BLaER1 treated with 17β-estradiol and CSF1 and Interleukin-3, amounts not matched to agents 10 nM and 100 nM (cell line): ENCODE measurements around the gene C2CD2.

Source experiments
- H3K27ac ChIP-seq, 11 experiments: shearing (Covaris generic); formaldehyde crosslinking; 2 replicates each; pipeline ENCODE4 v1.8.1; 2022
- H3K27me3 ChIP-seq, 11 experiments: shearing (Covaris generic); formaldehyde crosslinking; 2 replicates each; pipeline ENCODE4 v1.8.1; 2022
- H3K36me3 ChIP-seq, 11 experiments: shearing (Covaris generic); formaldehyde crosslinking; 2 replicates each; pipeline ENCODE4 v1.8.1; 2022
- H3K4me1 ChIP-seq, 10 experiments: shearing (Covaris generic); formaldehyde crosslinking; 2 replicates each; pipeline ENCODE4 v1.8.1; 2022
- H3K4me2 ChIP-seq, 11 experiments: shearing (Covaris generic); formaldehyde crosslinking; 2 replicates each; pipeline ENCODE4 v1.8.1; 2022
- H3K4me3 ChIP-seq, 10 experiments: shearing (Covaris generic); formaldehyde crosslinking; 2 replicates each; pipeline ENCODE4 v1.8.1; 2022
- H3K9ac ChIP-seq, 11 experiments: shearing (Covaris generic); formaldehyde crosslinking; 2 replicates each; pipeline ENCODE4 v1.8.1; 2022
- H3K9me3 ChIP-seq, 11 experiments: shearing (Covaris generic); formaldehyde crosslinking; replicated peaks in 1 of 11; 2 replicates each; pipeline ENCODE4 v1.8.1; 2022
- H4K20me1 ChIP-seq, 11 experiments: shearing (Covaris generic); formaldehyde crosslinking; 2 replicates each; pipeline ENCODE4 v1.8.1; 2022
- Cebpa-rat ChIP-seq, 11 experiments: shearing (Covaris generic); IDR thresholded peaks; 2 replicates each; pipeline ENCODE4 v1.8.1; 2022

C2CD2 gene

GRCh38 chr21:41871293-41872030 is 82.4 kb downstream of the C2CD2 start:
- TF ChIP-seq Cebpa-rat (IDR thresholded peaks at IDR 0.05) = no peak
- H3K27ac ChIP-seq = no peak overlapping the region
- no peak overlapping the region for H3K4me3 ChIP-seq
- H3K9me3 ChIP-seq = no peaks in the 10 kb centered on the region
- peaks cover 0 to 9% (median 0%) of the 10 kb centered on the region in 11 experiments; a peak in 3 of 22 replicates for H3K36me3 ChIP-seq
- no peaks in the 10 kb centered on the region for H3K27me3 ChIP-seq
- peak overlapping the region in 8 of 11 experiments; percentile 9 to 57 (median 36); a peak in 11 of 22 replicates for H3K4me2 ChIP-seq
- H4K20me1 ChIP-seq = peaks cover 0 to 74% (median 34%) of the 10 kb centered on the region in 11 experiments; a peak in 16 of 22 replicates
- H3K4me1 ChIP-seq = peaks cover 14 to 98% (median 84%) of the 10 kb centered on the region in 10 experiments
- no peak overlapping the region for H3K9ac ChIP-seq

DNA sequence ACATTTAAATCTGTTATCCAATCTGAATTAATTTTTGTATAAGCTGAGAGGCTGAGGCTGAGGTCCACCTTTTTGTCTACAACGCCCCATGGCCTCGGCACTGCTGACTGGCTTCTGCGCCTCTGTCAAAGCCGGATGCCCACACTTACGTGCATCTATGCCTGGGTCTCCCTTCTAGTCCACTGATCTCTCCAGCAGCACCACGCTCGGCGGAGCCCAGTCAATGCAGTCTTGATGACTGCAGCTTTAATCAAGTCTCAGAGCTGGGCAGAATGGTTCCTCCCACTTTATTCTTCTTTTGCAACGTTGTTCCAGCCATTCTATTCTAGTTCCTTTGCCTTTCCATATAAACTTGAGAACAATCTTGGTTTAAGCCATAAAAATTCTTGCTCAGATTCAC is 84.0 kb downstream of the C2CD2 start:
- Histone ChIP-seq H3K9ac (no peak overlapping the region), H3K9me3 (no peaks in the 10 kb centered on the region), H4K20me1 (peaks cover 0 to 82% (median 33%) of the 10 kb centered on the region in 11 experiments; a peak in 16 of 22 replicates), H3K27ac (no peak overlapping the region), H3K27me3 (no peaks in the 10 kb centered on the region), H3K4me1 (peaks cover 22 to 98% (median 83%) of the 10 kb centered on the region in 10 experiments), H3K4me2 (peak overlapping the region in 10 of 11 experiments; percentile 43 to 88 (median 66); a peak in 19 of 22 replicates), H3K4me3 (no peak overlapping the region), H3K36me3 (peaks cover 0 to 8% (median 0%) of the 10 kb centered on the region in 11 experiments; a peak in 3 of 22 replicates)
- no peak for TF ChIP-seq Cebpa-rat (IDR thresholded peaks at IDR 0.05)

DNA sequence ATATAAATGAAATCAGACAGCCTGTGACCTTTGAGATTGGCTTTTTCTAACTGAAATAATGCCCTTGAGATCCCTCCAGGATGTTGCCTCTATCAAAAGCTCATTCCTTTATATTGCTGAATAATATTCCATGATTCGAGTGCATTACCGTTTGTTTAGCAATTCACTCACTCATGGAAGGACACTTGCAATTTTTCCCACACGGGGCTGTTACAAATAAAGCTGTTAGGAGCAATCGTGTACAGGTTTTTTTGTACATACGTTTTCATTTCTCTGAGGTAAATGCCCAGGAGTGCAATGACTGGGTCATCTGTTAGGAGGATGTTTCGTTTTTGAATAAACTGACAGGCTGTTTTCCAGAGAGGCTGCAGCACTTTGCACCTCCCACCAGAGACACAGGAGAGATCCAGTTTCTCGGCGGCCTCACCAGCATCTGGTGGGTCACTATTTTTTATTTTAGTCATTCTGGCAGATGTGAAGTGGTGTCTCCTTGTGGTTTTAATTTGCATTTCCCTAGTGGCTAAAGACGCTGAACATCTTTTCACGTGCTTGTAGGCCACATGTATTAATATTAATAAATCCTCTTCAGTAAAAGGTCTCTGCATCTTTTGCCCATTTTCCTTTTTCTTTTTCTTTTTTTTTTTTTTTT is 85.6 kb downstream of the C2CD2 start:
- Histone ChIP-seq H3K9ac (peak overlapping the region in 3 of 11 experiments; percentile 22 to 32 (median 25); a peak in 2 of 22 replicates), H3K27ac (peak overlapping the region in 3 of 11 experiments; percentile 6 to 25 (median 13); a peak in 3 of 22 replicates), H3K27me3 (no peaks in the 10 kb centered on the region), H3K4me1 (peaks cover 25 to 98% (median 90%) of the 10 kb centered on the region in 10 experiments), H3K36me3 (0 out of 22 replicates have a peak, but pooled peaks cover 0 to 7% (median 0%) of the 10 kb centered on the region in 11 experiments), H3K4me3 (peak overlapping the region in 1 of 10 experiments; percentile 39; a peak in 2 of 20 replicates), H4K20me1 (peaks cover 0 to 73% (median 25%) of the 10 kb centered on the region in 11 experiments; a peak in 16 of 22 replicates), H3K4me2 (peak overlapping the region; percentile 43 to 88 (median 68)), H3K9me3 (no peaks in the 10 kb centered on the region)
- TF ChIP-seq Cebpa-rat (IDR thresholded peaks at IDR 0.05) = no peak

DNA sequence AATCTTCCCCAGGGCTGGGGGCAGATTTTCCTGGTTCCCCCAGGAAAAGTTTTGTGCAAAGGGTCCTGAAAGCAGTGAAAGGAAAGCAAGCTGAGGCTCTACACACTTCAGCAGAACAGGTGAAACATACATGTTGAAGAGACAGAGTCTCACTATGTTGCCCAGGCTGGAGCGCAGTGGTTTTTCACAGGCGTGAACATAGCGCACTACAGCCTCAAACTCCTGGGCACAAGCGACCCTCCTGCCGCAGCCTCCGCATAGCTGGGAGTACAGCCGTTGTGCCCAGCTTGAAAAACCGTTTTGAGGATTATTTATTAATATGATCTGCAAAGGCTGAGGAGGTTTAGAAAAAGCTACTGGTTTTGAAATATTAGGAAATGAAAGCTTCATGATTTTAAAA is 86.5 kb downstream of the C2CD2 start:
- H3K4me2 ChIP-seq = peak overlapping the region in 8 of 11 experiments; percentile 27 to 88 (median 68); a peak in 15 of 22 replicates
- peaks cover 33 to 99% (median 93%) of the 10 kb centered on the region in 10 experiments for H3K4me1 ChIP-seq
- no peaks in the 10 kb centered on the region for H3K27me3 ChIP-seq
- H3K9ac ChIP-seq = 0 out of 22 replicates have a peak overlapping the region, but pooled peaks of 1 of the 11 experiments have one; percentile 21
- H3K36me3 ChIP-seq = no peaks in the 10 kb centered on the region
- H3K27ac ChIP-seq = no peak overlapping the region
- H3K4me3 ChIP-seq = no peak overlapping the region
- peaks cover 0 to 70% (median 26%) of the 10 kb centered on the region in 11 experiments; a peak in 17 of 22 replicates for H4K20me1 ChIP-seq
- no peaks in the 10 kb centered on the region for H3K9me3 ChIP-seq
- TF ChIP-seq Cebpa-rat (IDR thresholded peaks at IDR 0.05) = no peak

DNA sequence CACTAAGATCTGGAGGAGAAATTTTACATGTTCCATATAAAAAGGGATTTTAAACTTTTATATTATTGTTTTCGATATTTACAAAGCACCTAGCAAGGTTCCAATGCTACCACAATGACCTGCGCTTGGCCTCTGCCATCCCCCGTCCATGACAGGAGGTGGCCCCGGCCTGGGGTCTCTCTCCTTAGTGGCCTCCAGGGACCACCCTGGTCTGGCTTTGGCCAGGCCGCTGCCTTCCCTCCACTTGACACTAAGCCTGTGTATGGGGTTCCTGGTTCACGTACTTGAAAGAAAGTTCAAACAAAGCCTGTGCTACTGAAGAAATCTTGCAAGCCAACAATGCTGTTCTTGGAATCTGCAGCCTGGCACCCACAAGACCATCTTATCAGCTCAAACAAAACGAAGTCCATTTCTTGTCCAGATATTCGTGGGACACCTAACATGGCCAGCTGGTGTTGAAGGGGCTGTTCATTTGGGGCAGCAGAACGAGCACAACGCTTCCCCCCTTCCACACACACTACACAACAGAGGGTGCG is 87.5 kb downstream of the C2CD2 start:
- Histone ChIP-seq H3K27ac (0 out of 22 replicates have a peak overlapping the region, but pooled peaks of 1 of the 11 experiments have one; percentile 19), H3K4me1 (peaks cover 42 to 100% (median 96%) of the 10 kb centered on the region in 10 experiments), H3K9me3 (no peaks in the 10 kb centered on the region), H3K4me2 (peak overlapping the region in 8 of 11 experiments; percentile 27 to 88 (median 68); a peak in 16 of 22 replicates), H3K4me3 (no peak overlapping the region), H3K36me3 (no peaks in the 10 kb centered on the region), H4K20me1 (peaks cover 0 to 79% (median 34%) of the 10 kb centered on the region in 11 experiments; a peak in 17 of 22 replicates), H3K9ac (0 out of 22 replicates have a peak overlapping the region, but pooled peaks of 1 of the 11 experiments have one; percentile 21), H3K27me3 (no peaks in the 10 kb centered on the region)
- TF ChIP-seq Cebpa-rat (IDR thresholded peaks at IDR 0.05) = no peak

DNA sequence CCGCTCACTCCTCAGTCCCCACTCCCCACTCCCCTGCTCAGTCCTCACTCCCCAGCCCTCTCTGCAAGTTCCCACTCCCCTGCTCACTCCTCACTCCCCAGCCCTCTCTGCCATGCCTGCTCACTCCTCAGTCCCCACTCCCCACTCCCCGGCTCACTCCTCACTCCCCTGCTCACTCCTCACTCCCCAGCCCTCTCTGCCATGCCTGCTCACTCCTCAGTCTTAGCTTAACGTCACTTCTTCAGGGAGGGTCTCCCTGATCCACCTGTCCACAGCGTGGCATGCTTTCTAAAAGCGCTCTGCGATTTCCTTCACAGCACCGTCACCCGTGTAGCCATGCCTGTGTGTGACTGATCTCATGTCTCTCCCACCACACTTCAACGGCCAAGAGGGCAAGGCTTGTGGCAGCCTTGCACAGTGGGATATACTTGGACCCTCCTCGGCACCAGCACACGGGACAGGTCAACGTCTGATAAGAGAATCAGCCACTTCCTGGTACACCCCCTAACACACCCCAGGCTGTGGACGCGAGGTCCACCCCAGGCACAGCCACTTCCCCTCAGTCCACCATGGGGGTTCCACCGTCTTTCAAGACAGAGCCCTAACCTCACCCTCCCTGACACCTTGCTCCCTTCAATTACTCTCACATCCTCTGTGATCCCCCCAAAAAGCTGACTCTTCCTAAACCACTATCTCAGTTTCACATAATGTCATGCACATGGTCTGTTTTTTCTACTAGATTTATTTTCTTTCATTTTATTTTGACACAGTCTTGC is 88.6 kb downstream of the C2CD2 start:
- Histone ChIP-seq H3K4me3 (no peak overlapping the region), H3K4me1 (peaks cover 42 to 92% (median 87%) of the 10 kb centered on the region in 10 experiments), H3K9me3 (no peaks in the 10 kb centered on the region), H3K4me2 (peak overlapping the region in 10 of 11 experiments; percentile 19 to 88 (median 58); a peak in 17 of 22 replicates), H3K36me3 (0 out of 22 replicates have a peak, but pooled peaks cover 0 to under 1% (median 0%) of the 10 kb centered on the region in 11 experiments), H3K27ac (no peak overlapping the region; a peak in 1 of 22 replicates), H3K27me3 (no peaks in the 10 kb centered on the region), H3K9ac (0 out of 22 replicates have a peak overlapping the region, but pooled peaks of 1 of the 11 experiments have one; percentile 18), H4K20me1 (peaks cover 0 to 75% (median 28%) of the 10 kb centered on the region in 11 experiments; a peak in 17 of 22 replicates)
- TF ChIP-seq Cebpa-rat (IDR thresholded peaks at IDR 0.05) = no peak

- Histone ChIP-seq H3K9ac (no peak overlapping the region), H3K4me3 (no peak overlapping the region), H3K4me1 (peaks cover 40 to 84% (median 80%) of the 10 kb centered on the region in 10 experiments), H3K27me3 (no peaks in the 10 kb centered on the region), H3K9me3 (no peaks in the 10 kb centered on the region), H3K36me3 (peaks cover 2 to 8% (median 6%) of the 10 kb centered on the region in 11 experiments; a peak in 18 of 22 replicates), H4K20me1 (peaks cover 0 to 74% (median 31%) of the 10 kb centered on the region in 11 experiments; a peak in 17 of 22 replicates), H3K4me2 (peak overlapping the region in 8 of 11 experiments; percentile 27 to 88 (median 68); a peak in 15 of 22 replicates), H3K27ac (no peak overlapping the region; a peak in 1 of 22 replicates)
- TF ChIP-seq Cebpa-rat (IDR thresholded peaks at IDR 0.05) = no peak
These were observed 89.4 kb downstream of the C2CD2 start for GRCh38 chr21:41864311-41865001.
